Measurements from ENCODE around the gene FRRS1.

The FRRS1 gene

GRCh38 chr1:99784809-99785255 is 18.4 kb upstream of the FRRS1 start:
- DNase-seq (ENCODE audit: insufficient read length) (no peak), FAIRE-seq (peak; percentile 81)
- TF ChIP-seq POLR2AphosphoS5 (IDR thresholded peaks at IDR 0.05; ENCODE audit: low read depth, low read length) = no peak
- TF ChIP-seq TAF1 (IDR thresholded peaks at IDR 0.05; ENCODE audit: borderline replicate concordance, low read depth, low read length) = no peak
- no peak for TF ChIP-seq POLR2A (IDR thresholded peaks at IDR 0.05; ENCODE audit: low read depth, low read length)

- DNase-seq (ENCODE audit: insufficient read length) (no peak), FAIRE-seq (peak; percentile 81)
- TF ChIP-seq POLR2A (IDR thresholded peaks at IDR 0.05; ENCODE audit: low read depth, low read length) (no peak), TAF1 (IDR thresholded peaks at IDR 0.05; ENCODE audit: borderline replicate concordance, low read depth, low read length) (no peak), POLR2AphosphoS5 (IDR thresholded peaks at IDR 0.05; ENCODE audit: low read depth, low read length) (no peak)
Observed at GRCh38 chr1:99784143-99784542, 17.7 kb upstream of the FRRS1 start.

GRCh38 chr1:99782920-99783319 is 16.5 kb upstream of the FRRS1 start:
- TF ChIP-seq POLR2AphosphoS5 (IDR thresholded peaks at IDR 0.05; ENCODE audit: low read depth, low read length) = no peak
- no peak for TF ChIP-seq TAF1 (IDR thresholded peaks at IDR 0.05; ENCODE audit: borderline replicate concordance, low read depth, low read length)
- TF ChIP-seq POLR2A (IDR thresholded peaks at IDR 0.05; ENCODE audit: low read depth, low read length) = no peak
- FAIRE-seq = no peak
- no peak for DNase-seq (ENCODE audit: insufficient read length)

- FAIRE-seq = no peak
- DNase-seq (ENCODE audit: insufficient read length) = no peak
- TF ChIP-seq POLR2AphosphoS5 (IDR thresholded peaks at IDR 0.05; ENCODE audit: low read depth, low read length) = no peak
- no peak for TF ChIP-seq TAF1 (IDR thresholded peaks at IDR 0.05; ENCODE audit: borderline replicate concordance, low read depth, low read length)
- no peak for TF ChIP-seq POLR2A (IDR thresholded peaks at IDR 0.05; ENCODE audit: low read depth, low read length)
Observed at GRCh38 chr1:99782397-99782796, 16.0 kb upstream of the FRRS1 start.

GRCh38 chr1:99781798-99782197 is 15.4 kb upstream of the FRRS1 start:
- TF ChIP-seq POLR2A (IDR thresholded peaks at IDR 0.05; ENCODE audit: low read depth, low read length) = no peak
- TF ChIP-seq TAF1 (IDR thresholded peaks at IDR 0.05; ENCODE audit: borderline replicate concordance, low read depth, low read length) = no peak
- no peak for TF ChIP-seq POLR2AphosphoS5 (IDR thresholded peaks at IDR 0.05; ENCODE audit: low read depth, low read length)
- DNase-seq (ENCODE audit: insufficient read length) (no peak), FAIRE-seq (no peak)

- DNase-seq (ENCODE audit: insufficient read length) (no peak), FAIRE-seq (no peak)
- TF ChIP-seq POLR2AphosphoS5 (IDR thresholded peaks at IDR 0.05; ENCODE audit: low read depth, low read length) (no peak), TAF1 (IDR thresholded peaks at IDR 0.05; ENCODE audit: borderline replicate concordance, low read depth, low read length) (no peak), POLR2A (IDR thresholded peaks at IDR 0.05; ENCODE audit: low read depth, low read length) (no peak)
Observed at GRCh38 chr1:99777752-99778151, 11.3 kb upstream of the FRRS1 start.

GRCh38 chr1:99776120-99776519 is 9.7 kb upstream of the FRRS1 start:
- DNase-seq (ENCODE audit: insufficient read length) (no peak), FAIRE-seq (no peak)
- TF ChIP-seq TAF1 (IDR thresholded peaks at IDR 0.05; ENCODE audit: borderline replicate concordance, low read depth, low read length) (no peak), POLR2AphosphoS5 (IDR thresholded peaks at IDR 0.05; ENCODE audit: low read depth, low read length) (no peak), POLR2A (IDR thresholded peaks at IDR 0.05; ENCODE audit: low read depth, low read length) (no peak)

GRCh38 chr1:99772809-99773208 is 6.4 kb upstream of the FRRS1 start:
- DNase-seq (ENCODE audit: insufficient read length) (no peak), FAIRE-seq (no peak)
- TF ChIP-seq TAF1 (IDR thresholded peaks at IDR 0.05; ENCODE audit: borderline replicate concordance, low read depth, low read length) (no peak), POLR2A (IDR thresholded peaks at IDR 0.05; ENCODE audit: low read depth, low read length) (no peak), POLR2AphosphoS5 (IDR thresholded peaks at IDR 0.05; ENCODE audit: low read depth, low read length) (no peak)

- FAIRE-seq = no peak
- DNase-seq (ENCODE audit: insufficient read length) = no peak
- TF ChIP-seq POLR2AphosphoS5 (IDR thresholded peaks at IDR 0.05; ENCODE audit: low read depth, low read length) = no peak
- TF ChIP-seq POLR2A (IDR thresholded peaks at IDR 0.05; ENCODE audit: low read depth, low read length) = no peak
- no peak for TF ChIP-seq TAF1 (IDR thresholded peaks at IDR 0.05; ENCODE audit: borderline replicate concordance, low read depth, low read length)
Observed at GRCh38 chr1:99771513-99771918, 5.1 kb upstream of the FRRS1 start.

GRCh38 chr1:99768524-99769245 is 2.2 kb upstream of the FRRS1 start:
- TF ChIP-seq TAF1 (IDR thresholded peaks at IDR 0.05; ENCODE audit: borderline replicate concordance, low read depth, low read length) (no peak), POLR2AphosphoS5 (IDR thresholded peaks at IDR 0.05; ENCODE audit: low read depth, low read length) (no peak), POLR2A (IDR thresholded peaks at IDR 0.05; ENCODE audit: low read depth, low read length) (no peak)
- DNase-seq (ENCODE audit: insufficient read length) (no peak), FAIRE-seq (no peak)

GRCh38 chr1:99768104-99768503 is 1.7 kb upstream of the FRRS1 start:
- TF ChIP-seq TAF1 (IDR thresholded peaks at IDR 0.05; ENCODE audit: borderline replicate concordance, low read depth, low read length) = no peak
- no peak for TF ChIP-seq POLR2AphosphoS5 (IDR thresholded peaks at IDR 0.05; ENCODE audit: low read depth, low read length)
- TF ChIP-seq POLR2A (IDR thresholded peaks at IDR 0.05; ENCODE audit: low read depth, low read length) = no peak
- DNase-seq (ENCODE audit: insufficient read length) (no peak), FAIRE-seq (no peak)

GRCh38 chr1:99764909-99765308 is 1.5 kb downstream of the FRRS1 start:
- TF ChIP-seq POLR2AphosphoS5 (IDR thresholded peaks at IDR 0.05; ENCODE audit: low read depth, low read length) (no peak), POLR2A (IDR thresholded peaks at IDR 0.05; ENCODE audit: low read depth, low read length) (no peak), TAF1 (IDR thresholded peaks at IDR 0.05; ENCODE audit: borderline replicate concordance, low read depth, low read length) (no peak)
- no peak for FAIRE-seq

More at GRCh38 chr1:99764909-99765308, 1.5 kb downstream of the FRRS1 start:
- no peak for DNase-seq (ENCODE audit: insufficient read length)
